Endothelial cell of umbilical vein (primary cell): ENCODE results near the gene CNN1. TPM values are rescaled to one million over a fixed set of nuclear protein-coding genes. Genes with fewer than 3 reads are reported as not detected.

Source experiments
- BruUV-seq: library from RNA; stranded (reverse); fragments of 400-500 nt; replicated peaks from 2 replicates; lab custom pipeline; 2021; lab: Mats Ljungman, UMichigan
- CTCF ChIA-PET: fragments of 300-600, 350-600 bp; sonication (Branson Sonifier 250); formaldehyde crosslinking; loops from one replicate; lab custom pipeline; 2021; ENCODE audit warnings: antibody characterized with exemption, inconsistent platforms; lab: Charles Lee
- POLR2A ChIA-PET: fragments of 300-600, 350-600 bp; sonication (Branson Sonifier 250); formaldehyde crosslinking; loops from one replicate; lab custom pipeline; 2021; ENCODE audit warnings: antibody characterized with exemption, inconsistent platforms; lab: Charles Lee
- DNase-seq: peaks from one replicate; pipeline ENCODE4 v3.0.0-alpha.2; 2011; ENCODE audit warnings: low read depth, low spot score
- FAIRE-seq: peaks from 2 replicates; lab custom pipeline; 2011; peaks lifted over from hg19 to GRCh38; lab: Jason Lieb, UNC
- H2AFZ ChIP-seq: 2 replicates; pipeline ENCODE4 v1.6.0; 2012; ENCODE audit warnings: low read depth, low read length, control low read depth, inconsistent platforms
- H3K27ac ChIP-seq: 2 replicates; pipeline ENCODE4 v1.5.1; 2011; ENCODE audit warnings: low read depth, mild to moderate bottlenecking, control low read depth, low read length, moderate library complexity; ENCODE audit not compliant: insufficient read depth
- H3K27me3 ChIP-seq, 2 experiments: 2 replicates each; pipeline versions ENCODE4 v1.6.0 to v1.6.1; 2011; ENCODE audit warnings: low read length in 2 of 2, mixed read lengths in 1 of 2; ENCODE audit not compliant: control insufficient read depth in 2 of 2, insufficient read depth in 2 of 2
- H3K36me3 ChIP-seq, 2 experiments: 2 replicates in 1 of 2; 3 replicates in 1 of 2; pipeline ENCODE4 v1.5.1; 2011; ENCODE audit warnings: low read length in 2 of 2, mild to moderate bottlenecking in 1 of 2, moderate library complexity in 1 of 2; ENCODE audit not compliant: control insufficient read depth in 2 of 2, insufficient read depth in 2 of 2; ENCODE audit errors: extremely low read depth in 1 of 2
- H3K4me1 ChIP-seq: 3 replicates; pipeline ENCODE4 v1.5.1; 2011; ENCODE audit warnings: mild to moderate bottlenecking, low read length; ENCODE audit not compliant: control insufficient read depth, insufficient read depth; ENCODE audit errors: extremely low read depth
- H3K4me2 ChIP-seq: 2 replicates; pipeline ENCODE4 v1.6.1; 2011; ENCODE audit warnings: low read length, control low read depth, mixed read lengths; ENCODE audit not compliant: insufficient read depth
- H3K4me3 ChIP-seq, 3 experiments: fragments of 200-600 bp in 1 of 3; sonication (generic), shearing (Covaris generic) in 1 of 3; replicated peaks in 1 of 3; 2 replicates each; pipeline ENCODE4 v1.5.1; 2011 to 2016; ENCODE audit warnings: control low read depth in 3 of 3, low read length in 3 of 3, mild to moderate bottlenecking in 2 of 3, inconsistent platforms in 1 of 3, low read depth in 1 of 3, moderate library complexity in 1 of 3; ENCODE audit not compliant: insufficient read depth in 1 of 3
- H3K79me2 ChIP-seq: 2 replicates; pipeline ENCODE4 v1.6.0; 2012; ENCODE audit warnings: low read length, inconsistent platforms; ENCODE audit not compliant: control insufficient read depth, insufficient read depth
- H3K9ac ChIP-seq: replicated peaks from 2 replicates; pipeline ENCODE3; 2011; ENCODE audit warnings: low read length, control low read depth; ENCODE audit not compliant: insufficient read depth; ENCODE audit errors: extremely low read depth
- H3K9me1 ChIP-seq: replicated peaks from 3 replicates; pipeline ENCODE4 v1.6.0; 2011; ENCODE audit warnings: mild to moderate bottlenecking, low read length; ENCODE audit not compliant: control insufficient read depth, insufficient read depth; ENCODE audit errors: extremely low read depth
- H3K9me3 ChIP-seq: replicated peaks from 2 replicates; pipeline ENCODE4 v1.5.1; 2012; ENCODE audit warnings: low read length, inconsistent platforms; ENCODE audit not compliant: control insufficient read depth, insufficient read depth
- H4K20me1 ChIP-seq: replicated peaks from 2 replicates; pipeline ENCODE3; 2011; ENCODE audit warnings: mild to moderate bottlenecking, low read length; ENCODE audit not compliant: control insufficient read depth, insufficient read depth; ENCODE audit errors: extremely low read depth
- EZH2 ChIP-seq: IDR thresholded peaks from 2 replicates; pipeline ENCODE4 v1.6.1; 2012; ENCODE audit warnings: borderline replicate concordance, low read depth, mild to moderate bottlenecking, moderate library complexity, low read length, inconsistent platforms; ENCODE audit not compliant: severe bottlenecking
- FOS ChIP-seq: IDR thresholded peaks from 2 replicates; pipeline ENCODE4 v1.6.1; 2011; ENCODE audit warnings: mild to moderate bottlenecking, low read length, moderate library complexity, borderline replicate concordance; ENCODE audit not compliant: insufficient read depth
- GATA2 ChIP-seq: IDR thresholded peaks from 2 replicates; pipeline ENCODE4 v1.7.0; 2011; ENCODE audit warnings: low read depth, mild to moderate bottlenecking, moderate library complexity, mixed read lengths, low read length; ENCODE audit not compliant: insufficient read length, insufficient read depth
- JUN ChIP-seq: IDR thresholded peaks from 2 replicates; pipeline ENCODE4 v1.6.1; 2011; ENCODE audit warnings: borderline replicate concordance, low read depth; ENCODE audit not compliant: insufficient read length, insufficient read depth
- MYC ChIP-seq: IDR thresholded peaks from one replicate; pipeline ENCODE4 v1.6.1; 2011; ENCODE audit warnings: mild to moderate bottlenecking, low read depth, low read length
- POLR2A ChIP-seq: IDR thresholded peaks from 2 replicates; pipeline ENCODE4 v1.6.1; 2012; ENCODE audit warnings: low read depth, mild to moderate bottlenecking, control low read depth, low read length
- POLR2AphosphoS5 ChIP-seq: IDR thresholded peaks from 2 replicates; pipeline ENCODE4 v1.6.1; 2012; ENCODE audit warnings: low read depth, mild to moderate bottlenecking, control low read depth, low read length, moderate library complexity; ENCODE audit not compliant: insufficient read depth
- dilution Hi-C: fragments of 300-500 bp; cut with MboI; formaldehyde crosslinking; loops from one replicate; pipeline ENCODE4 v1.15.0; 2019; ENCODE audit warnings: low sequenced_read_pairs; ENCODE audit not compliant: extremely low pct_ligation_motif_present
- intact Hi-C: fragments of 100-400 bp; cut with micrococcal nuclease; formaldehyde crosslinking; loops from one replicate; pipeline ENCODE4 v1.10.0; 2022
- polyA plus RNA-seq, 4 experiments: library from polyadenylated mRNA; depleted of rRNA in 3 of 4; stranded (reverse) in 3 of 4; unstranded in 1 of 4; fragments of >200 nt; gene quantifications; 2 replicates each; pipeline versions ENCODE4 v1.2.1 to v1.2.3, GENCODE V29; 2011 to 2012; ENCODE audit warnings: missing spikeins in 1 of 4
- total RNA-seq: library from RNA; stranded (reverse); gene quantifications from 2 replicates; pipeline ENCODE4 v1.2.3, GENCODE V29; 2021
- TF ChIP-seq, protein P1 (sequence below): IDR thresholded peaks from 2 replicates; pipeline ENCODE4 v1.6.1; 2011; ENCODE audit not compliant: insufficient read depth, insufficient read length
- TF ChIP-seq, protein P2 (sequence below), 2 donors: IDR thresholded peaks; 1 replicate in 1 of 2; 2 replicates in 1 of 2; pipeline ENCODE4 v1.5.1; 2011; ENCODE audit warnings: low read length in 2 of 2, mild to moderate bottlenecking in 2 of 2, moderate library complexity in 2 of 2, control low read depth in 1 of 2, inconsistent platforms in 1 of 2, low read depth in 1 of 2; ENCODE audit not compliant: insufficient read depth in 1 of 2; ENCODE audit errors: extremely low read depth in 1 of 2

Gene CNN1
- total and polyA plus RNA-seq, 2 donors (not counting 3 experiments of a cell fraction or from before 2014, with no cell fraction given): 0.76 TPM; not detected in 1

DNA sequence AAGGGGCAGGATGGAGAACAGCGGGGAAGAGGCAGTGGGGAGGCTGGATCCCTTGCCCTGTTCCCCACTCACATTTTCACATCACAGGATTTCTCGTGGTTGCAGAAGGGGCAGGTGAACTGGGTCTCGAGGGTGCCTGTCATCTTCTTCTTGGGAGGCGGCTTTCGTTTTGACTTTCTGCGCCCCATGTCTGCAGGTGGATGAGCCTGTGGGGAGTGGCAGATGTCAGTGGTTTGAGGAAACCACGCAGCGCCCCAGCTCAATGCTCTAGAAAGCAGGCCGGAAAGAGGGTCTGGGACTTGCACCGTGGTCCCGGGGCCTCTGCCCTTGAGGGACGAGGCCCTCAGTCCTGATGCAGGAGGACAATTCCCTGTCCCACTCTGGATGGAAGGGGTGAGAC lies 15.5 kb downstream of the CNN1 start:
- H3K9me1 ChIP-seq: no peaks in the 10 kb centered on the region
- ChIA-PET POLR2A (no interaction called here), CTCF (interaction anchor here (0.7 kb wide), 1 partner anchor 434 kb away, joined by 3 read pairs; no protein-coding TSS in a partner anchor)
- no peak overlapping the region for H2AFZ ChIP-seq
- H3K4me2 ChIP-seq: no peak overlapping the region
- intact Hi-C loops: no loop called here
- no peaks in the 10 kb centered on the region for H4K20me1 ChIP-seq
- H3K4me1 ChIP-seq: peaks cover 6% of the 10 kb centered on the region
- H3K4me3 ChIP-seq: no peak overlapping the region
- H3K79me2 ChIP-seq: peaks cover 24% of the 10 kb centered on the region
- no peak overlapping the region for H3K27ac ChIP-seq
- no peak for TF ChIP-seq POLR2A
- TF ChIP-seq, protein P1, sequence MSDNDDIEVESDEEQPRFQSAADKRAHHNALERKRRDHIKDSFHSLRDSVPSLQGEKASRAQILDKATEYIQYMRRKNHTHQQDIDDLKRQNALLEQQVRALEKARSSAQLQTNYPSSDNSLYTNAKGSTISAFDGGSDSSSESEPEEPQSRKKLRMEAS: no peak
- no peak for TF ChIP-seq FOS
- TF ChIP-seq POLR2AphosphoS5: no peak
- no peak for TF ChIP-seq JUN
- TF ChIP-seq, protein P2, sequence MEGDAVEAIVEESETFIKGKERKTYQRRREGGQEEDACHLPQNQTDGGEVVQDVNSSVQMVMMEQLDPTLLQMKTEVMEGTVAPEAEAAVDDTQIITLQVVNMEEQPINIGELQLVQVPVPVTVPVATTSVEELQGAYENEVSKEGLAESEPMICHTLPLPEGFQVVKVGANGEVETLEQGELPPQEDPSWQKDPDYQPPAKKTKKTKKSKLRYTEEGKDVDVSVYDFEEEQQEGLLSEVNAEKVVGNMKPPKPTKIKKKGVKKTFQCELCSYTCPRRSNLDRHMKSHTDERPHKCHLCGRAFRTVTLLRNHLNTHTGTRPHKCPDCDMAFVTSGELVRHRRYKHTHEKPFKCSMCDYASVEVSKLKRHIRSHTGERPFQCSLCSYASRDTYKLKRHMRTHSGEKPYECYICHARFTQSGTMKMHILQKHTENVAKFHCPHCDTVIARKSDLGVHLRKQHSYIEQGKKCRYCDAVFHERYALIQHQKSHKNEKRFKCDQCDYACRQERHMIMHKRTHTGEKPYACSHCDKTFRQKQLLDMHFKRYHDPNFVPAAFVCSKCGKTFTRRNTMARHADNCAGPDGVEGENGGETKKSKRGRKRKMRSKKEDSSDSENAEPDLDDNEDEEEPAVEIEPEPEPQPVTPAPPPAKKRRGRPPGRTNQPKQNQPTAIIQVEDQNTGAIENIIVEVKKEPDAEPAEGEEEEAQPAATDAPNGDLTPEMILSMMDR (IDR thresholded peaks at IDR 0.05; ENCODE audit: extremely low read depth in 1 of 2, insufficient read depth in 1 of 2, low read depth in 1 of 2, low read length in 2 of 2): no peak
- no peak for TF ChIP-seq EZH2
- no peak for TF ChIP-seq GATA2
- TF ChIP-seq MYC: no peak
- dilution Hi-C loops: no loop called here
- DNase-seq: no peak
- no peaks in the 10 kb centered on the region for H3K9me3 ChIP-seq
- H3K9ac ChIP-seq: no peak overlapping the region
- no TSS peak for BruUV-seq
- no peak for FAIRE-seq
- peaks cover 0 to 20% of the 10 kb centered on the region in 2 experiments for H3K36me3 ChIP-seq
- no peaks in the 10 kb centered on the region for H3K27me3 ChIP-seq
